A549 (cell line): ENCODE results near the gene SHOC2. TPM values are rescaled to one million over a fixed set of nuclear protein-coding genes. Genes with fewer than 3 reads are reported as not detected.

ENCODE experiments used
- ATAC-seq, 2 experiments: fragments of 200-7000 bp in 1 of 2; fragments of >200 bp in 1 of 2; cut with Nextera tagmentation in 1 of 2; cut with Tn5 transposase in 1 of 2; 3 replicates each; pipeline versions ENCODE4 v1.8.0 to v1.9.1; 2018 to 2020; ENCODE audit warnings: mild to moderate bottlenecking in 1 of 2, moderate library complexity in 1 of 2
- CTCF ChIA-PET: fragments of 300-600 bp; sonication (Branson Sonifier 250); formaldehyde crosslinking; extraction: SDS; loops from one replicate; lab custom pipeline; 2021; ENCODE audit warnings: antibody characterized with exemption, inconsistent platforms; lab: Yijun Ruan, JAX
- POLR2A ChIA-PET: fragments of 350-600 bp; formaldehyde crosslinking; extraction: SDS; loops from one replicate; lab custom pipeline; 2021; ENCODE audit warnings: antibody characterized with exemption, inconsistent platforms; lab: Yijun Ruan, JAX
- DNase-seq, 2 experiments: peaks; one replicate each; pipeline versions ENCODE4 v3.0.0 to v3.0.0-alpha.2; 2011 to 2016; ENCODE audit warnings: low read depth in 1 of 2, low spot score in 1 of 2
- FAIRE-seq: peaks from 2 replicates; lab custom pipeline; 2011; peaks lifted over from hg19 to GRCh38; lab: Jason Lieb, UNC
- H3K27ac ChIP-seq, 2 experiments: fragments of >200 bp; sonication (Bioruptor Twin); formaldehyde crosslinking; 3 replicates each; pipeline ENCODE4 v1.5.1; 2016 to 2017
- H3K4me1 ChIP-seq: fragments of >200 bp; sonication (Bioruptor Twin); formaldehyde crosslinking; 3 replicates; pipeline ENCODE4 v1.6.1; 2016
- H3K4me2 ChIP-seq: fragments of >200 bp; sonication (Bioruptor Twin); formaldehyde crosslinking; 3 replicates; pipeline ENCODE4 v1.6.1; 2016
- H3K4me3 ChIP-seq: fragments of >200 bp; sonication (Bioruptor Twin); formaldehyde crosslinking; 3 replicates; pipeline ENCODE4 v1.5.1; 2016
- H3K9me3 ChIP-seq: fragments of >200 bp; sonication (Bioruptor Twin); formaldehyde crosslinking; 3 replicates; pipeline ENCODE4 v1.6.1; 2016
- BHLHE40 ChIP-seq: IDR thresholded peaks from 2 replicates; pipeline ENCODE4 v1.6.1; 2012; ENCODE audit warnings: low read depth, low read length, inconsistent platforms
- CBX2 ChIP-seq: fragments of 200-600 bp; sonication (generic); IDR thresholded peaks from 2 replicates; pipeline ENCODE4 v1.6.1; 2016; ENCODE audit warnings: low read depth, mild to moderate bottlenecking, borderline replicate concordance
- ELK1 ChIP-seq: fragments of 150-350 bp; IDR thresholded peaks from 2 replicates; pipeline ENCODE4 v1.6.1; 2014; ENCODE audit warnings: low read depth, mild to moderate bottlenecking, low read length
- EP300 ChIP-seq, 2 experiments: fragments of >200 bp; sonication (Bioruptor Twin); formaldehyde crosslinking; IDR thresholded peaks; 2 replicates in 1 of 2; 3 replicates in 1 of 2; pipeline ENCODE4 v1.6.1; 2016 to 2017
- FOSL2 ChIP-seq, 2 experiments: fragments of 450-650 bp in 1 of 2; fragments of >200 bp in 1 of 2; sonication (Bioruptor Twin) in 1 of 2; formaldehyde crosslinking; IDR thresholded peaks; 2 replicates each; pipeline versions ENCODE4 v1.5.0 to v1.6.1; 2016 to 2020; ENCODE audit warnings: mild to moderate bottlenecking in 1 of 2, moderate library complexity in 1 of 2
- FOXS1 ChIP-seq: fragments of 250-450 bp; sonication (Bioruptor Pico); IDR thresholded peaks from 2 replicates; pipeline ENCODE4 v1.5.0; 2020; ENCODE audit warnings: mild to moderate bottlenecking, moderate library complexity
- HES2 ChIP-seq: fragments of >200 bp; sonication (Bioruptor Twin); formaldehyde crosslinking; IDR thresholded peaks from 2 replicates; pipeline ENCODE4 v1.6.1; 2016
- HOXB5 ChIP-seq: fragments of 250-450 bp; sonication (Bioruptor Pico); IDR thresholded peaks from 2 replicates; pipeline ENCODE4 v1.5.0; 2020; ENCODE audit warnings: mild to moderate bottlenecking, moderate library complexity
- JUN ChIP-seq, 2 experiments: fragments of >200 bp; sonication (Bioruptor Twin); formaldehyde crosslinking; IDR thresholded peaks; 2 replicates in 1 of 2; 3 replicates in 1 of 2; pipeline ENCODE4 v1.6.1; 2016 to 2017
- KDM5A ChIP-seq: fragments of 200-600 bp; sonication (generic); IDR thresholded peaks from 2 replicates; pipeline ENCODE4 v1.6.1; 2016; ENCODE audit warnings: antibody characterized with exemption, mild to moderate bottlenecking
- MAZ ChIP-seq: fragments of 150-350 bp; IDR thresholded peaks from 2 replicates; pipeline ENCODE4 v1.6.1; 2014; ENCODE audit warnings: antibody characterized with exemption, low read depth, low read length, borderline replicate concordance
- MYC ChIP-seq: IDR thresholded peaks from 2 replicates; pipeline ENCODE4 v1.6.1; 2012; ENCODE audit warnings: mild to moderate bottlenecking, inconsistent platforms, low read length, improper control_type of control experiment, borderline replicate concordance
- NR3C1 ChIP-seq: fragments of >200 bp; sonication (Bioruptor Twin); formaldehyde crosslinking; IDR thresholded peaks from 3 replicates; pipeline ENCODE4 v1.6.1; 2017
- TP53 ChIP-seq: fragments of 250-450 bp; sonication (Bioruptor Pico); IDR thresholded peaks from 2 replicates; pipeline ENCODE4 v1.5.0; 2021; ENCODE audit warnings: mild to moderate bottlenecking, moderate library complexity
- USF2 ChIP-seq: fragments of 450-650 bp; IDR thresholded peaks from 2 replicates; pipeline ENCODE4 v1.6.1; 2014; ENCODE audit warnings: antibody characterized with exemption
- ZC3H11A ChIP-seq: fragments of 450-650 bp; IDR thresholded peaks from 2 replicates; pipeline ENCODE4 v1.6.1; 2014; ENCODE audit warnings: antibody characterized with exemption, mild to moderate bottlenecking
- ZFP36 ChIP-seq: fragments of 450-650 bp; IDR thresholded peaks from 2 replicates; pipeline ENCODE4 v1.6.1; 2014; ENCODE audit warnings: borderline replicate concordance; ENCODE audit not compliant: partially characterized antibody
- WGBS: methylation state at CpG from one replicate; pipeline ENCODE4 v1.1.6; 2017; ENCODE audit errors: missing lambda C conversion rate; 5-methylcytosine and 5-hydroxymethylcytosine counted together
- polyA plus RNA-seq, 4 experiments: library from polyadenylated mRNA; depleted of rRNA in 3 of 4; stranded (reverse); fragments of >200 nt; fragmentation: RNase III in 1 of 4; extraction: RNeasy Plus Mini Kit Qiagen cat#74134 plus additional on column Dnase treatment in 1 of 4; gene quantifications; 2 replicates in 3 of 4; 3 replicates in 1 of 4; pipeline ENCODE4 v1.2.3, GENCODE V29; 2011 to 2017
- TF ChIP-seq, protein P1 (sequence below): fragments of >200 bp; sonication (Bioruptor Twin); formaldehyde crosslinking; IDR thresholded peaks from 3 replicates; pipeline ENCODE4 v1.6.1; 2016

The SHOC2 gene
- polyA plus RNA-seq, 2 of the 4 experiments (the other 2 are of a cell fraction), result 20.5 to 32.1 TPM

- Histone ChIP-seq H3K4me2 (no peak overlapping the region), H3K4me1 (peaks cover 3% of the 10 kb centered on the region; the same call in 1 of the 3 replicates), H3K9me3 (no peaks in the 10 kb centered on the region), H3K27ac (no peak overlapping the region), H3K4me3 (no peak overlapping the region)
- WGBS, result 93% methylated on average over 18 of the region's 18 CpGs
- ATAC-seq (no peak), DNase-seq (no peak), FAIRE-seq (no peak)
- no peak for TF ChIP-seq CBX2
- TF ChIP-seq NR3C1, result no peak
- no peak for TF ChIP-seq HOXB5 (CRISPR knock-in tag)
- TF ChIP-seq ELK1, result no peak
- no peak for TF ChIP-seq KDM5A
- TF ChIP-seq ZC3H11A, result no peak
- no peak for TF ChIP-seq MAZ
- CTCF ChIA-PET, result no interaction called here
- POLR2A ChIA-PET, result no interaction called here
These were observed 17.4 kb downstream of the SHOC2 start for GRCh38 chr10:110936757-110937156.

DNA sequence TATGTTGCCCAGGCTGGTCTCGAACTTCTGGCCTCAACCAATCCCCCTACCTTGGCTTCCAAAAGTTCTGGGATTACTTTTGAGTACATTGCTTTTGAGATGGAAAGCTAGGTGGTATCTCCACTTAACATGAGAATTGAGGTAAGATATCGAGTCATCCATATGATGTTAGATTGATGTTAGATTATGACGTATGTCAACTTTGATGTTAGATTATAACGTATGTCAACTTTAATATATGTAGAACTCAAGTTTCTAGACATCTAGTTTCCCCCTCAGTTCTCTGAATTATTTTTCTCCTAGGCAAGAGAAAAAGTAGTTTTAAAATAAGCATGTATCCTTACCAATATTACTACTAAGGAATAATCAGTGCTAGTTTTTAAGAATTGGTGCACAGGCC, 20.0 kb downstream of the SHOC2 start:
- no peak for FAIRE-seq
- Histone ChIP-seq H3K4me3 (no peak overlapping the region), H3K4me2 (no peak overlapping the region), H3K4me1 (no peaks in the 10 kb centered on the region), H3K27ac (no peak overlapping the region), H3K9me3 (no peaks in the 10 kb centered on the region)
- ATAC-seq, result no peak
- DNase-seq, result no peak
- no peak for TF ChIP-seq MYC
- TF ChIP-seq EP300 (IDR thresholded peaks at IDR 0.05), result no peak
- no peak for TF ChIP-seq FOXS1 (CRISPR knock-in tag)
- ChIA-PET CTCF (no interaction called here), POLR2A (no interaction called here)
- WGBS, result 96% methylated on average over 4 of the region's 4 CpGs

DNA sequence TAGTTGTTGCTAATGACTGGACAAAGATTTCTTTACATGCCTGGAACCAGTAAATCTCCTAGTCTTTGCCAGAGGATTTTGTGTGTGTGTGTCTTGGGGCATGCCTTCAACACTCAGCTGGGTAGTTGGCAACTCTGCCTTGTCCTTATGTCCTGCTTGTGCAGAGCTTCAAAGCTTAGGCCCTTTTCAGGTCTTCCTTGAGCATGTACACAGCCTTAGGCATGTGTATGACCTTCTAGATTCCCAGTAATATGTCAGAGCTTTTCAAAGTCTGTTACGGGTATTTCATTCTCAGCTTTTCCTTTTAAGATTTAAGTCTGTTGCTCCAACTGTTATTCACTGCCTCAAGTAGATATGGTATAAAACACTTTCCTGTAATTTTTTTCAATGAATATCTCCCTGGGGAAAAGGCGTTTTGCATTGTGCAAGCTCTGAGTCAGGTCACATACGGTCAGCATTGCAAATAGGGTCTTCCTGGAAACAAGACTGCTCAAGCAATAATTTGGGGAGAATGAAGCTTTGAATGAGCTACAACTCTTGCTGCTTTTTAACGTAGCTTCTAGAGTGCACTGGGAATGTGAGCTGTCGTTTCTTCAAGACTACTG, 25.5 kb downstream of the SHOC2 start:
- H3K4me3 ChIP-seq, result no peak overlapping the region
- H3K4me1 ChIP-seq, result no peaks in the 10 kb centered on the region
- ChIA-PET CTCF (interaction anchor here (0.6 kb wide), 1 partner anchor 493 kb away, joined by 4 read pairs; no protein-coding TSS in a partner anchor), POLR2A (interaction anchor here (2.3 kb wide), 1 partner anchor 26 kb away, joined by 11 read pairs; the partner anchor contains the start of genes BBIP1 and SHOC2)
- 95% methylated on average over 5 of the region's 5 CpGs for WGBS
- H3K4me2 ChIP-seq, result no peak overlapping the region
- TF ChIP-seq JUN (IDR thresholded peaks at IDR 0.05) (no peak), FOSL2 (IDR thresholded peaks at IDR 0.05) (no peak), FOSL2 (CRISPR knock-in tag; IDR thresholded peaks at IDR 0.05) (no peak), TP53 (CRISPR knock-in tag) (no peak), BHLHE40 (no peak), ZFP36 (no peak), HES2 (no peak), NR3C1 (no peak), USF2 (no peak)
- TF ChIP-seq, protein P1, sequence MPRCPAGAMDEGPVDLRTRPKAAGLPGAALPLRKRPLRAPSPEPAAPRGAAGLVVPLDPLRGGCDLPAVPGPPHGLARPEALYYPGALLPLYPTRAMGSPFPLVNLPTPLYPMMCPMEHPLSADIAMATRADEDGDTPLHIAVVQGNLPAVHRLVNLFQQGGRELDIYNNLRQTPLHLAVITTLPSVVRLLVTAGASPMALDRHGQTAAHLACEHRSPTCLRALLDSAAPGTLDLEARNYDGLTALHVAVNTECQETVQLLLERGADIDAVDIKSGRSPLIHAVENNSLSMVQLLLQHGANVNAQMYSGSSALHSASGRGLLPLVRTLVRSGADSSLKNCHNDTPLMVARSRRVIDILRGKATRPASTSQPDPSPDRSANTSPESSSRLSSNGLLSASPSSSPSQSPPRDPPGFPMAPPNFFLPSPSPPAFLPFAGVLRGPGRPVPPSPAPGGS, result no peak
- no peak for ATAC-seq
- FAIRE-seq, result no peak
- no peaks in the 10 kb centered on the region for H3K9me3 ChIP-seq
- H3K27ac ChIP-seq, result no peak overlapping the region
- DNase-seq, result no peak
